HG03378 (cell line): ENCODE data around the gene FOXM1.

Experiments
- ATAC-seq: cut with Tn5 transposase; IDR thresholded peaks from one replicate; pipeline ENCODE4 v1.9.1; 2021; ENCODE audit warnings: mild to moderate bottlenecking, moderate library complexity; ENCODE audit not compliant: unreplicated experiment

The FOXM1 gene

DNA sequence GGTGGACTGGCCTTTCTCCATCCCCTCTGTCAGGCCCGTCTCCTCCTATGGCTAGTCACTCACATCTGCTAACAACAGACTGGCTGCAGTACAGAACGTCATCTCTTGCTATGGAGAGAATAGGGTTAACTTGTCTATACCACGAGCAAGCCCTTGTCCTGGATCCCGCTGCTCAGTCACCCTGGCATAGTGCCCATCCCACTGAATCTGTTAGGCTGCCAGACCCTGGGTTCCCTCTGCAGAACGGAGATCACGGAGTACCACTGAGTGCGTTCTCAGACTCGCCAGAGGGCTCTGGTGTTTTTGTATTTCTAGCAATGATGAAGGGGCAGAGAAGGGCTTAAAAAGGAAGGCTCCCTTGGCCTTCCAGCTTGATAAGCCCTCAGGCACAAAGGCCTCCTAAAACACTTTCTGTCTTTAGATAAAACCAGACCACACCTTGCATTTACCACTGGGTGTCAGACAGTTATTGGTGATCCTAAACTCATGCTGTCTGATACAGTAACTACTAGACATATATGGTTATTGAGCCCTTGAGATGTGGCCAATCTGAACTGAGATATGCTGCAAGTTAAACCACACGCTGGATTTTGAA lies 35.8 kb downstream of the FOXM1 start:
- no peak for ATAC-seq

DNA sequence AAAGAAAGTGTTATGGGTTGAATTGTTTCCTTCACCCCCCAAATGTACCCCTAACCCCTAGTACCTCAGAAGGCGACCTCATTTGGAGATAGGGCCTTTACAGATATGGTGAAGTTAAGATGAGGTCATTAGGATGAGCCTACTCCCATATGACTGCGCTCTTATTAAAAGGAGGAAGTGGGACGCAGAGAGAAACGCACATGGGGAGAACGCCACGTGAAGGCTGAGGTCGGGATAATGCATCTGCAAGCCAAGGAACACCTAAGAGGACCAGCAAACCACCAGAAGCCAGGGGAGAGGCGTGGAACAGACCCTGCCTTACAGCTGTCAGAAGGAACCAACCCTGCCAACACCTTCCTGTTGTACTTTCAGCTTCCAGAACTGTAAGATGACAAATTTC lies 40.4 kb downstream of the FOXM1 start:
- ATAC-seq = no peak

GRCh38 chr12:2835691-2836403 lies 41.1 kb downstream of the FOXM1 start:
- no peak for ATAC-seq

GRCh38 chr12:2834581-2835491 lies 42.1 kb downstream of the FOXM1 start, which contains the start of gene NRIP2:
NRIP2 (minus strand) TSS chr12:2835035; CDS start chr12:2834983, 52 bp downstream.
- no peak for ATAC-seq

DNA sequence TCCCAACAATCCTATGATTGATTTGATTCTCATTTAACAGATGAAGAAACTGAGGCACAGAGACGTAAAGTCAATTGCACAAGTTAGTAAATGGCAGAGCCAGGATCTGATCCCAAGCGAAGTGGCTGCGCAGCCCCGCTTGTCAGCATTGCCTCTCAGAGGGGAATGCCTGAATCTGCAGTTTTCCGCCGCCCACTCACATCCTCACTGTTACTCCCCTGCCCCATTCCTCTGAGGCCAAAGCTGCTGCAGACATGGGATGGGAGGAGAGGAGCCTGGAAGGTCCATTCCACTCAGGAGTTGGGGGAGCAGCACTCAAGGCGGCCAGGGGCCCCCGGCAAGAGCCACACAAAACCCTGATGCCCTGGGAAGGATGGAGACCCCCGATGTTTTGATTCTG lies 43.2 kb downstream of the FOXM1 start:
- ATAC-seq = no peak

DNA sequence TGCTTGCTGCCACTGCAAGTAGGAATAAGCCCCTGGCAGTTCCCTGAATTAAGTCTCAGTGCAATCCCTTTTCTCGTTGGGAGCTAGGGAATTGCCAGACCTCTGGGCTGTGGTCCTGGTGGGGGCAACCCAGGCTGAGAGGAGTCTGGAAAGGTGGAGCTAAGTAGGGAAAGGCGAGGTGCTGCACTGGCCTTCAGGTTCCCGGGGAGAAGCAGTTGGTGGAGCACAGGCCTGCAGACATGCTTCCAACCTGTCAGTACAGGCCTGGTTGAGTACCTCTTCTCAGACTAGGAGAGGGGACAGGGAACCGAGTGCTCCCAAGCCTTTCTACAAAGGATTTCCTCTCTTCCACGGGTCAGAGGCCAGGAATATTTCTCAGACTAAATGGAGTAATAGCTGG lies 43.6 kb downstream of the FOXM1 start:
- no peak for ATAC-seq

DNA sequence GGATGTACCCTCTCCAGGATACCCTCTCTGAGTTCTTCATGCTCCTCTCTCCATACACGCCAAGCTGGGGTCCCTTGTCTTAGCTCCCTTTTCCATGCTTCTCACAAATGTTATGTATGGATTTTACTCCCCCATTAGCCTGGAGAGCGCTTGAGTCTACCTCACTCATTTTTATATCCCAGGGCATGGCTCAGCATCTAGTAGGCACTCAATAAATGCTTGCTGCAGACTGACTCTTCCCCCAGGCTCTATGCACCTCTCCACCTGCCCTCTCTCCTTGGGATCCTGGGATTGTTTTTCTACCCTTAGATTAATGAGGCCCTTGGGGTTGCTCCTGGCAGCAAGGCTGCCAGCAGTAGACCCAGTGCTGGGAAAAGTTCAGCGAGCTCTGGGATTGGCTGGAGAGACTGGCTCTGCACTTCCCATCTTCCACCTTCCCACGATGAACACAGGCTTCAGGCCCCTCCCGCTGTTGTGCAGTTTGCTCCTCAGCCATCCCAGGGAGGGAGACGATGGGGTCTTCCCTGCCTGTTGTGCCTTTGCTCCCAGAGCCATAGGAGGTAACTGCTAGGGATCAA lies 44.3 kb downstream of the FOXM1 start:
- no peak for ATAC-seq

DNA sequence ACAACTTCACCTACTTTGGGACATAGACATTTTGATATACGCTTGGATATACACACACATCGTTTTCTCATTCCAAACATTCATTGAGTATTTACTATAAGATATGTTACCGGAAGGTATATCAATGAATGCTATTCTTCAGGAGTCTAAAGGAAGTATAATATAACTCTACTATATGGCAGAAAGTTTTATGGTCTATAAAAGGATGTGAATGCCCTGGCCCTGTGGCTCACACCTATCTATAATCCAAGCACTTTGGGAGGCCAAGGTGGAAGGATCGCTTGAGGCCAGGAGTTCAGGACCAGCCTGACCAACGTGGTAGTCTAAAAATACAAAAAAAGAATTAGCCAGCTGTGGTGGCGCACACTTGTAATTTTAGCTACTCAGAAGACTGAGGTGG lies 47.7 kb downstream of the FOXM1 start:
- no peak for ATAC-seq

GRCh38 chr12:2826721-2827515 lies 50.1 kb downstream of the FOXM1 start:
- ATAC-seq = no peak

- ATAC-seq = no peak
Observed at GRCh38 chr12:2826036-2826435, 50.9 kb downstream of the FOXM1 start.

GRCh38 chr12:2825132-2825531 lies 51.8 kb downstream of the FOXM1 start:
- no peak for ATAC-seq

DNA sequence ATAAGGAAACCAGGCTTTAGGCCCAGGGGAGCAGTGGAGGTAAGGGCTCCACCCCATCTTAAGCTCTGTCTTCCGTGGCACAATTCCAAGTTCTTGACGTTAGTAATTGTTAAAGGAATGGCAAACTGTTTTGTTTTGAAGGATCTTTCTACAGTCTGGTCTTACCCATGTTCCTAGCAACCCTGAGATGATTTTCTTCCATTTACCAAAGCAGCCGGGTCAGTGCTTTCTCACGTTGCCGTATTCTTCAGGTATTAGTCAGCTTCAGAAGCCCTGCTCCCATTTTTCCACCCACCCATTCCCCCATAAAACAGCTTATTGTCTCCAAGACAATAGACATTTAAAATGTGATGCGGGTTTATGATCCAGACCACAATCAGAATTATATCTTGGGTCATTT lies 52.4 kb downstream of the FOXM1 start:
- ATAC-seq = no peak

DNA sequence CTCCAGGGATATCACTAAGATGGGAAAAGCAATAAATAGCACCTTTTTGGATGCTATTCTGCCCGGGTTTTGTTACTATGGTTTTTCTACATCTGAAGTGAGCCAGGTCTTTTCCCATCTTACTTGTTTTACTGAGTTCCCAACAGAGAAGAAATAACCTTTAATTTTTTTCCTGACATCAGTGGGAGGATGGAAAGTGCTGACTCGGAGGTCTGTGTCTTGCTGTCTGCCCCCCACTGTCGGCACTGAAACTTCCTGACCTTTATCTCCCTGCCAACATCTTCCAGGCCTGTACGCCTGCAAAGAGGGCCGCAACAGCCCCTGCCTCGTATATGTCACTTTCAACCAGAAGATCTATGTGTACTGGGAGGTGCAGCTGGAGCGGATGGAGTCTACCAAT lies 53.5 kb downstream of the FOXM1 start:
- no peak for ATAC-seq

DNA sequence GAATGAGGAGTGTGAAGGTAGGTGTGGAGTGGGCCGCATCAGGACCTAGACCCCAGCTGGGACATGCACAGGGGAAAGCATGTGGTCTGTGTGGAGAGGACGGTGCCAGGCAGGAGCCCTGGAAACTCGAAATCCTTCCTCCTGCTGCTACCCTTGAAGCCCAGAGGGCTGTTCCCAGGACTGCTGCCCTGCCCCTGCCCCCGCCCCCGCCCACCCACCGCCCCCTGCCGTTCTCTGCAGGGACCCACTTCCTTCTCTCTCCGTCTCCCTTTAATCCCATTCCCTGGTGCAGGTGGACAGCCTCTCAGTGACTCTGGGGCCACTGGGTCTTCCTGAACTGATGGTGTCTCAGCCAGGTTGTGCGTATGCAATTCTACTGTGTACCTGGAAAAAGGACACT lies 56.5 kb downstream of the FOXM1 start:
- ATAC-seq = no peak

DNA sequence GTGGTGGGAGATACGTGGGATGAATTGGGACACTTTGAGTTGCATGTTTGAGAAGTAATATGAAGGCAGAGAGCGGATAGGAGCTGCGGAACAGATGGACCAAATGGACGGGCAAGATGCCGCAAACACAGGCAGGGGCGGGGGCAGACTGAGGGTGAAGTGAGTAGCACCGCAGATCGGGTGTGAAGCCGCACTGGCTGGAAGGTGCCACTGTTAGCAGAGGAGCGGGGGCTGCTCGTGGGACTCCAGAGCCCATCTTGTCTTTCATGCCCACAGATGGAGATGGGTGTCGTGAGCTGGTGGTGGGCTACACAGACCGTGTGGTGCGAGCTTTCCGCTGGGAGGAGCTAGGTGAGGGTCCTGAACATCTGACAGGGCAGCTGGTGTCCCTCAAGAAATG lies 57.2 kb downstream of the FOXM1 start:
- ATAC-seq = no peak

DNA sequence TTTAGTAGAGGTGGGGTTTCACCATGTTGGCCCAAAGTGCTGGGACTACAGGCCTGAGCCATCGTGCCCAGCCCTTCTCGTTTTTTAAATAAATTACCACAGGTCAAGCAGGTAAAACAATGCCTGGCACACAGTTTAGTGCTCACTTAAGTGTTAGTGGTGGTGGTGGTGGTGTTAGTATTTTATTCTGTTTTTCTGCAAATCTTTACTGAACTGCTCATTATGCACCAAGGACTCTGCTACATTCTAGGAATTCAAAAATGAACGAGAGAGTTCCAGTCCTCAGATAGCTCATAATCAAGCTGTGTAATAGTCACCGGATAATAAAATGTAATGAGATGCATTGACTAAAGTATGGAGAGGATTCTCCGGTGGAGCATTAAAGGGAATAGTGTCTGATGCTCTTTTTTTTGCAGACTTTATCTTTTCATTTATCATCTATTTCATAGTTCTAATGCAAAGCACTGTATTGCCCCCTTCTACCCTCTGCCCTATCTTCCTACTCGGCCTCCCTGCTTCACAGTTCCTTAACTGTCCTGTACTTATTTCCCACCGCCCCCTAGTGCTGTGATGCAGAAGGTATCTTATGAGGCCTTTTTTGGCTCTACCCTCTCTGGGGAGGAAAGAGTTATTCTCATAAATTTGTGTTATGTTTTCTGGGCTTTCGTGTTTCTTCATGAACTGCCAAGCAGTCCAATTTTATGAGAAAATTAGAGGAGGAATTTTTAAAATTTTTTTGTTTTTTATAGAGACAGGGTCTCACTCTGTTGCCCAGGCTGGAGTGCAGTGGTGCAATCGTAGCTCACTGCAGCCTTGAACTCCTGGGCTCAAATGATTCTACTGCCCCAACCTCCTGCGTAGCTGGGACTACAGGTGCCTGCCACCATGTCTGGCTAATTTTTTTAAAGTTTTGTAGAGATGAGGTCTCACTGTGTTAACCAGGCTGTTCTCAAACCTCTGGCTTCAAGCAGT lies 63.5 kb downstream of the FOXM1 start:
- no peak for ATAC-seq

- ATAC-seq = peak; percentile 89
Observed at GRCh38 chr12:2812290-2813213, 64.4 kb downstream of the FOXM1 start, which contains the start of gene ITFG2. ITFG2 (plus strand) TSS chr12:2812668; CDS start chr12:2812761, 93 bp downstream.

GRCh38 chr12:2811801-2812200 lies 65.2 kb downstream of the FOXM1 start:
- ATAC-seq = no peak
